Liver (tissue), 3 donors: ENCODE measurements around the gene P2RY13.

Source experiments
- ATF3 ChIP-seq: IDR thresholded peaks from 2 replicates; pipeline ENCODE4 v1.6.1; 2016; ENCODE audit warnings: antibody characterized with exemption
- CTCF ChIP-seq: fragments of 150-350 bp; IDR thresholded peaks from 2 replicates; pipeline ENCODE4 v1.5.1; 2017; ENCODE audit warnings: improper control_type of control experiment, low read depth, low read length; ENCODE audit not compliant: missing input control
- EGR1 ChIP-seq, 2 donors: IDR thresholded peaks; 2 replicates each; pipeline ENCODE4 v1.6.1; 2016 to 2018; ENCODE audit warnings: antibody characterized with exemption in 2 of 2, low read depth in 2 of 2
- FOXA2 ChIP-seq: IDR thresholded peaks from 2 replicates; pipeline ENCODE4 v1.6.1; 2016; ENCODE audit warnings: antibody characterized with exemption
- GABPA ChIP-seq, 2 donors: IDR thresholded peaks in 1 of 2; conservative IDR thresholded peaks in 1 of 2; 2 replicates each; pipeline ENCODE4 v1.6.1; 2016; ENCODE audit warnings: antibody characterized with exemption in 2 of 2, mild to moderate bottlenecking in 1 of 2, moderate library complexity in 1 of 2
- JUND ChIP-seq, 2 donors: IDR thresholded peaks; 2 replicates each; pipeline ENCODE4 v1.6.1; 2016; ENCODE audit warnings: antibody characterized with exemption in 2 of 2
- MAX ChIP-seq: IDR thresholded peaks from 2 replicates; pipeline ENCODE4 v1.6.1; 2016; ENCODE audit warnings: antibody characterized with exemption
- NR2F2 ChIP-seq: IDR thresholded peaks from 2 replicates; pipeline ENCODE4 v1.6.1; 2016; ENCODE audit warnings: antibody characterized with exemption
- RAD21 ChIP-seq, 2 donors: IDR thresholded peaks; 2 replicates each; pipeline ENCODE4 v1.6.1; 2016; ENCODE audit warnings: antibody characterized with exemption in 2 of 2, mild to moderate bottlenecking in 2 of 2
- REST ChIP-seq: IDR thresholded peaks from 2 replicates; pipeline ENCODE4 v1.6.1; 2016; ENCODE audit warnings: antibody characterized with exemption, mild to moderate bottlenecking
- RXRA ChIP-seq, 2 donors: IDR thresholded peaks; 2 replicates each; pipeline ENCODE4 v1.6.1; 2017 to 2018; ENCODE audit warnings: antibody characterized with exemption in 2 of 2, mild to moderate bottlenecking in 1 of 2
- SP1 ChIP-seq: IDR thresholded peaks from 2 replicates; pipeline ENCODE4 v1.6.1; 2018; ENCODE audit warnings: antibody characterized with exemption, mild to moderate bottlenecking
- TAF1 ChIP-seq: conservative IDR thresholded peaks from 2 replicates; pipeline ENCODE4 v1.6.1; 2016; ENCODE audit warnings: antibody characterized with exemption, mild to moderate bottlenecking
- YY1 ChIP-seq: IDR thresholded peaks from 2 replicates; pipeline ENCODE4 v1.6.1; 2016; ENCODE audit warnings: antibody characterized with exemption, mild to moderate bottlenecking
- donor health status: healthy.
- donor health status: healthy.

- no peak for TF ChIP-seq CTCF
- TF ChIP-seq REST, result no peak
- no peak for TF ChIP-seq RAD21 (IDR thresholded peaks at IDR 0.05)
- no peak for TF ChIP-seq YY1
- no peak for TF ChIP-seq NR2F2
- no peak for TF ChIP-seq SP1
- no peak for TF ChIP-seq TAF1
- TF ChIP-seq MAX, result no peak
- TF ChIP-seq ATF3, result no peak
- TF ChIP-seq JUND (IDR thresholded peaks at IDR 0.05), result no peak
- TF ChIP-seq GABPA (IDR thresholded peaks at IDR 0.05 in 1 of 2, conservative IDR thresholded peaks at IDR 0.05 in 1 of 2), result no peak
- TF ChIP-seq RXRA (IDR thresholded peaks at IDR 0.05), result no peak
- TF ChIP-seq EGR1 (IDR thresholded peaks at IDR 0.05; ENCODE audit: low read depth in 2 of 2), result no peak
- TF ChIP-seq FOXA2, result no peak
Observed at GRCh38 chr3:151299006-151299405, 30.3 kb downstream of the P2RY13 start.
